ENCODE measurements around the gene PDIA2.

GRCh38 chr16:245105-245504 lies 37.9 kb upstream of the PDIA2 start:
- TF ChIP-seq, protein P1, sequence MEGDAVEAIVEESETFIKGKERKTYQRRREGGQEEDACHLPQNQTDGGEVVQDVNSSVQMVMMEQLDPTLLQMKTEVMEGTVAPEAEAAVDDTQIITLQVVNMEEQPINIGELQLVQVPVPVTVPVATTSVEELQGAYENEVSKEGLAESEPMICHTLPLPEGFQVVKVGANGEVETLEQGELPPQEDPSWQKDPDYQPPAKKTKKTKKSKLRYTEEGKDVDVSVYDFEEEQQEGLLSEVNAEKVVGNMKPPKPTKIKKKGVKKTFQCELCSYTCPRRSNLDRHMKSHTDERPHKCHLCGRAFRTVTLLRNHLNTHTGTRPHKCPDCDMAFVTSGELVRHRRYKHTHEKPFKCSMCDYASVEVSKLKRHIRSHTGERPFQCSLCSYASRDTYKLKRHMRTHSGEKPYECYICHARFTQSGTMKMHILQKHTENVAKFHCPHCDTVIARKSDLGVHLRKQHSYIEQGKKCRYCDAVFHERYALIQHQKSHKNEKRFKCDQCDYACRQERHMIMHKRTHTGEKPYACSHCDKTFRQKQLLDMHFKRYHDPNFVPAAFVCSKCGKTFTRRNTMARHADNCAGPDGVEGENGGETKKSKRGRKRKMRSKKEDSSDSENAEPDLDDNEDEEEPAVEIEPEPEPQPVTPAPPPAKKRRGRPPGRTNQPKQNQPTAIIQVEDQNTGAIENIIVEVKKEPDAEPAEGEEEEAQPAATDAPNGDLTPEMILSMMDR (conservative IDR thresholded peaks at IDR 0.05): no peak
- no peak for TF ChIP-seq ZFX (IDR thresholded peaks at IDR 0.05)
